ENCODE measurements around the gene NUP85. TPM values are rescaled to one million over a fixed set of nuclear protein-coding genes. Genes with fewer than 3 reads are reported as not detected.

The NUP85 gene
- total and polyA plus RNA-seq, 4 donors: 15.2 to 36.3 (median 29.5) TPM

DNA sequence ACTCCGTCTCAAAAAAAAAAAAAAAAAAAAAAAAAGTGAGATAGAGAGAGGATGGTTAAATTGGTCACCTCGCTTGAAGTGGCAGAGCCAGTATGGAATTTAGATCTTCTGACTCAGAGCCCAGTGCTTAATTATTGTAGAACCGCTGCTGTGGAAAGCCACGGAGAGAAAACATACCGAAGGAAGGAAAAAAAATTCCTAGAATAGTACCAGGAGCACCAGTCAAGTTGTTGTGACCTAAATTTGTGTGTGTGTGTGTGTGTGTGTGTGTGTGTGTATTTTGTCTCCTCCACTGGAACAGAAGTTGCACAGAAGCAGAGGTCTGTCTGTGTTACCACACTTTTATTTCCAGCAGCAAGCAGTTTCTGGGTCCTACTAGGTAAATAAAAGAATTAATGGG lies 10.6 kb upstream of the NUP85 start:
- no peak for DNase-seq (ENCODE audit: low spot score)
- H3K4me1 ChIP-seq (ENCODE audit: control insufficient read depth in 4 of 4, insufficient read depth in 4 of 4, low read length in 3 of 4): peaks cover 0 to 5% (median under 1%) of the 10 kb centered on the region in 4 donors
- 88% methylated on average over 4 of the region's 5 CpGs for WGBS
- H3K4me3 ChIP-seq (ENCODE audit: low read depth in 1 of 3, low read length in 3 of 3): no peak overlapping the region
- H3K9me3 ChIP-seq (ENCODE audit: control insufficient read depth in 4 of 4, low read length in 3 of 4): no peaks in the 10 kb centered on the region
- no peak for TF ChIP-seq TAF1 (conservative IDR thresholded peaks at IDR 0.05)
- no peak for TF ChIP-seq FOXA1 (IDR thresholded peaks at IDR 0.05)
- no peak for TF ChIP-seq JUND (IDR thresholded peaks at IDR 0.05)
- TF ChIP-seq HNF4G (IDR thresholded peaks at IDR 0.05): no peak
- TF ChIP-seq CTCF (IDR thresholded peaks at IDR 0.05; ENCODE audit: low read depth, low read length, missing input control): no peak
- TF ChIP-seq REST (IDR thresholded peaks at IDR 0.05): no peak
- no peak for TF ChIP-seq RXRA (IDR thresholded peaks at IDR 0.05)
- no peak for TF ChIP-seq HNF4A (conservative IDR thresholded peaks at IDR 0.05)
- TF ChIP-seq NR2F2 (IDR thresholded peaks at IDR 0.05): no peak
- TF ChIP-seq RAD21 (IDR thresholded peaks at IDR 0.05): no peak
- TF ChIP-seq, protein P1, sequence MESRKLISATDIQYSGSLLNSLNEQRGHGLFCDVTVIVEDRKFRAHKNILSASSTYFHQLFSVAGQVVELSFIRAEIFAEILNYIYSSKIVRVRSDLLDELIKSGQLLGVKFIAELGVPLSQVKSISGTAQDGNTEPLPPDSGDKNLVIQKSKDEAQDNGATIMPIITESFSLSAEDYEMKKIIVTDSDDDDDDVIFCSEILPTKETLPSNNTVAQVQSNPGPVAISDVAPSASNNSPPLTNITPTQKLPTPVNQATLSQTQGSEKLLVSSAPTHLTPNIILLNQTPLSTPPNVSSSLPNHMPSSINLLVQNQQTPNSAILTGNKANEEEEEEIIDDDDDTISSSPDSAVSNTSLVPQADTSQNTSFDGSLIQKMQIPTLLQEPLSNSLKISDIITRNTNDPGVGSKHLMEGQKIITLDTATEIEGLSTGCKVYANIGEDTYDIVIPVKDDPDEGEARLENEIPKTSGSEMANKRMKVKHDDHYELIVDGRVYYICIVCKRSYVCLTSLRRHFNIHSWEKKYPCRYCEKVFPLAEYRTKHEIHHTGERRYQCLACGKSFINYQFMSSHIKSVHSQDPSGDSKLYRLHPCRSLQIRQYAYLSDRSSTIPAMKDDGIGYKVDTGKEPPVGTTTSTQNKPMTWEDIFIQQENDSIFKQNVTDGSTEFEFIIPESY (IDR thresholded peaks at IDR 0.05): no peak
- no peak for TF ChIP-seq SP1 (IDR thresholded peaks at IDR 0.05)
- TF ChIP-seq EGR1 (IDR thresholded peaks at IDR 0.05; ENCODE audit: low read depth in 2 of 2): no peak
- no peak for TF ChIP-seq GABPA (IDR thresholded peaks at IDR 0.05 in 1 of 2, conservative IDR thresholded peaks at IDR 0.05 in 1 of 2)
- no peaks in the 10 kb centered on the region for H3K36me3 ChIP-seq (ENCODE audit: control insufficient read depth in 4 of 4, insufficient read depth in 3 of 4, low read depth in 1 of 4, low read length in 3 of 4)
- H3K27ac ChIP-seq (ENCODE audit: low read depth in 1 of 2, low read length in 2 of 2): no peak overlapping the region
- H3K27me3 ChIP-seq (ENCODE audit: control insufficient read depth in 4 of 4, insufficient read depth in 4 of 4, low read length in 3 of 4): no peaks in the 10 kb centered on the region
- H3K9ac ChIP-seq (ENCODE audit: low read depth in 1 of 2, low read length in 2 of 2): no peak overlapping the region

DNA sequence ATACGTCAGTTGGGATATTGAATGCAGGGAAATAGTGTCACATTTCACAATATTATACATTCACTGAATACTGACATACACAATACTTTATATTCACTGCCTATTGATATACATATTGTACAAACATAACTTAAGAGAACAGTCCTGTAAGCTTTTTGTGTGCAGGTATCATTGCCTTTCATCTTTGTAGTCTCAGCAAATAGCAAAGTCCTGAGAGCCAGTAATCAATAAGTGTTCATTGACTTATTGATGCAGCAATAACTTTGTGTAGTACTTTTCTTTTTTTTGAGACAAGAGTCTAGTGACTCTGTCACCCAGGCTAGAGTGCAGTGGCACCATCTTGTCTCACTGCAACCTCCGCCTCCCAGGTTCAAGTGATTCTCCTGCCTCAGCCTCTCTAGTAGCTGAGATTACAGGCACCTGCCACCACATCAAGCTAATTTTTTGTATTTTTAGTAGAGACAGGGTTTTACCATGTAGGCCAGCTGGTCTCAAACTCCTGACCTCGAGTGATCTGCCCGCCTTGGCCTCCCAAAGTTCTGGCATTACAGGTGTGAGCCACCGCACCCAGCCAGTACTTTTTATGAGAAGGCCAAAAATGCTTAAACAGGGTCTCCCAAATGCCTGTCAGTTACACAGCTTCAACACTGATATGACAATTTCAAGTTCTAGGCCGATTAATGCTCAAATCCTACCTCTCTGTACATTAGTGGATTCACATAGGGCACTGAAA lies 5.4 kb upstream of the NUP85 start:
- 94% methylated on average over 6 of the region's 6 CpGs for WGBS
- no peak overlapping the region for H3K4me3 ChIP-seq (ENCODE audit: low read depth in 1 of 3, low read length in 3 of 3)

More for the DNA sequence above, 5.4 kb upstream of the NUP85 start:
- Histone ChIP-seq H3K36me3 (ENCODE audit: control insufficient read depth in 4 of 4, insufficient read depth in 3 of 4, low read depth in 1 of 4, low read length in 3 of 4) (no peaks in the 10 kb centered on the region), H3K27me3 (ENCODE audit: control insufficient read depth in 4 of 4, insufficient read depth in 4 of 4, low read length in 3 of 4) (no peaks in the 10 kb centered on the region), H3K4me1 (ENCODE audit: control insufficient read depth in 4 of 4, insufficient read depth in 4 of 4, low read length in 3 of 4) (peaks cover 0 to 7% (median 4%) of the 10 kb centered on the region in 4 donors), H3K27ac (ENCODE audit: low read depth in 1 of 2, low read length in 2 of 2) (no peak overlapping the region), H3K9ac (ENCODE audit: low read depth in 1 of 2, low read length in 2 of 2) (no peak overlapping the region), H3K9me3 (ENCODE audit: control insufficient read depth in 4 of 4, low read length in 3 of 4) (no peaks in the 10 kb centered on the region)
- no peak for DNase-seq (ENCODE audit: low spot score)
- peak in 1 of 2 donors; percentile 19 for TF ChIP-seq RXRA (IDR thresholded peaks at IDR 0.05)
- no peak for TF ChIP-seq NR2F2 (IDR thresholded peaks at IDR 0.05)
- TF ChIP-seq FOXA2 (IDR thresholded peaks at IDR 0.05): no peak
- no peak for TF ChIP-seq HNF4G (IDR thresholded peaks at IDR 0.05)
- TF ChIP-seq SP1 (IDR thresholded peaks at IDR 0.05): no peak
- TF ChIP-seq RAD21 (IDR thresholded peaks at IDR 0.05): peak in 1 of 2 donors; percentile 12
- no peak for TF ChIP-seq TAF1 (conservative IDR thresholded peaks at IDR 0.05)
- no peak for TF ChIP-seq GABPA (IDR thresholded peaks at IDR 0.05 in 1 of 2, conservative IDR thresholded peaks at IDR 0.05 in 1 of 2)
- TF ChIP-seq HNF4A (conservative IDR thresholded peaks at IDR 0.05): peak in 1 of 2 donors; percentile 77
- TF ChIP-seq ATF3 (IDR thresholded peaks at IDR 0.05): no peak
- TF ChIP-seq FOXA1 (IDR thresholded peaks at IDR 0.05): no peak
- TF ChIP-seq, protein P1 (IDR thresholded peaks at IDR 0.05): no peak
- TF ChIP-seq CTCF (IDR thresholded peaks at IDR 0.05; ENCODE audit: low read depth, low read length, missing input control): no peak

All from liver (tissue), 9 donors.